ENCODE measurements around the gene FBXL17. TPM values are rescaled to one million over a fixed set of nuclear protein-coding genes. Genes with fewer than 3 reads are reported as not detected.

Gene FBXL17
- total RNA-seq, 4 donors from 2014 or later: 10.9 to 19.8 (median 15.0) TPM

GRCh38 chr5:107919969-107920368, 461.9 kb downstream of the FBXL17 start:
- TF ChIP-seq CTCF (IDR thresholded peaks at IDR 0.05): no peak
- ATAC-seq (ENCODE audit: low FRiP score): no peak
- DNase-seq (ENCODE audit: low spot score): no peak

GRCh38 chr5:107919361-107919760, 462.5 kb downstream of the FBXL17 start:
- TF ChIP-seq CTCF (IDR thresholded peaks at IDR 0.05): no peak
- DNase-seq (ENCODE audit: low spot score): no peak
- ATAC-seq (ENCODE audit: low FRiP score): no peak

GRCh38 chr5:107917983-107918382, 463.9 kb downstream of the FBXL17 start:
- DNase-seq (ENCODE audit: low spot score) (no peak), ATAC-seq (ENCODE audit: low FRiP score) (no peak)
- TF ChIP-seq CTCF (IDR thresholded peaks at IDR 0.05): no peak

- ATAC-seq (ENCODE audit: low FRiP score): no peak
- no peak for DNase-seq (ENCODE audit: low spot score)
- TF ChIP-seq CTCF (IDR thresholded peaks at IDR 0.05): no peak
Observed at GRCh38 chr5:107916731-107917725, 464.9 kb downstream of the FBXL17 start.

- ATAC-seq (ENCODE audit: low FRiP score) (no peak), DNase-seq (ENCODE audit: low spot score) (no peak)
- TF ChIP-seq CTCF (IDR thresholded peaks at IDR 0.05): no peak
Observed at GRCh38 chr5:107915176-107915812, 466.6 kb downstream of the FBXL17 start.

GRCh38 chr5:107913494-107913893, 468.4 kb downstream of the FBXL17 start:
- ATAC-seq (ENCODE audit: low FRiP score) (no peak), DNase-seq (ENCODE audit: low spot score) (no peak)
- no peak for TF ChIP-seq CTCF (IDR thresholded peaks at IDR 0.05)
